HUDEP-2 (cell line): ENCODE results near the gene DOK7.

ENCODE experiments used
- DNase-seq, 76 experiments: peaks; one replicate each; lab custom pipeline; 2025; ENCODE audit not compliant: unreplicated experiment in 76 of 76; lab: John Stamatoyannopoulos, UW

The DOK7 gene

GRCh38 chr4:3472411-3473141, 9.5 kb downstream of the DOK7 start:
- no peak for DNase-seq

GRCh38 chr4:3473181-3473950, 10.3 kb downstream of the DOK7 start:
- DNase-seq, result no peak

GRCh38 chr4:3473996-3474765, 11.1 kb downstream of the DOK7 start:
- DNase-seq, result no peak

GRCh38 chr4:3475041-3475712, 12.1 kb downstream of the DOK7 start:
- no peak for DNase-seq

- no peak for DNase-seq
These were observed 12.7 kb downstream of the DOK7 start for GRCh38 chr4:3475713-3476260.

- no peak for DNase-seq
These were observed 13.2 kb downstream of the DOK7 start for GRCh38 chr4:3476341-3476747.

GRCh38 chr4:3476936-3477749, 14.0 kb downstream of the DOK7 start:
- DNase-seq, result no peak

- DNase-seq, result no peak
These were observed 14.8 kb downstream of the DOK7 start for GRCh38 chr4:3477750-3478430.

GRCh38 chr4:3478446-3479357, 15.6 kb downstream of the DOK7 start:
- no peak for DNase-seq

- DNase-seq, result no peak
These were observed 16.4 kb downstream of the DOK7 start for GRCh38 chr4:3479358-3480101.

- DNase-seq, result peak in 71 of 76 experiments; percentile 4 to 87 (median 59)
These were observed 17.5 kb downstream of the DOK7 start for GRCh38 chr4:3480528-3481112.

- no peak for DNase-seq
These were observed 18.0 kb downstream of the DOK7 start for GRCh38 chr4:3481113-3481531.

GRCh38 chr4:3481783-3482393, 18.8 kb downstream of the DOK7 start:
- DNase-seq, result no peak

GRCh38 chr4:3482707-3483106, 19.6 kb downstream of the DOK7 start:
- no peak for DNase-seq

GRCh38 chr4:3483471-3483921, 20.4 kb downstream of the DOK7 start:
- DNase-seq, result no peak
